Kidney epithelial cell (primary cell): ENCODE results near the gene LAMB3. TPM values are rescaled to one million over a fixed set of nuclear protein-coding genes. Genes with fewer than 3 reads are reported as not detected.

Experiments
- DNase-seq: peaks from one replicate; pipeline ENCODE4 v3.0.0-alpha.2; 2010; ENCODE audit warnings: low read depth
- H3K27me3 ChIP-seq: 2 replicates; pipeline ENCODE4 v1.6.0; 2011; ENCODE audit warnings: low read length; ENCODE audit not compliant: control insufficient read depth, insufficient read depth
- H3K36me3 ChIP-seq: 2 replicates; pipeline ENCODE4 v1.5.1; 2011; ENCODE audit warnings: low read length; ENCODE audit not compliant: control insufficient read depth, insufficient read depth
- H3K4me3 ChIP-seq: 2 replicates; pipeline ENCODE4 v1.5.1; 2011; ENCODE audit warnings: low read depth, mild to moderate bottlenecking, control low read depth, low read length
- total RNA-seq: library from RNA; depleted of rRNA; stranded (reverse); fragments of >200 nt; gene quantifications from 2 replicates; pipeline ENCODE4 v1.2.3, GENCODE V29; 2015
- TF ChIP-seq, protein P1 (sequence below): IDR thresholded peaks from 2 replicates; pipeline ENCODE4 v1.5.1; 2011; ENCODE audit warnings: mild to moderate bottlenecking, moderate library complexity, low read length, control low read depth, inconsistent platforms; ENCODE audit not compliant: insufficient read depth, poor library complexity, severe bottlenecking

The LAMB3 gene
- total RNA-seq, 1 donor from 2014 or later, result 343 TPM

DNA sequence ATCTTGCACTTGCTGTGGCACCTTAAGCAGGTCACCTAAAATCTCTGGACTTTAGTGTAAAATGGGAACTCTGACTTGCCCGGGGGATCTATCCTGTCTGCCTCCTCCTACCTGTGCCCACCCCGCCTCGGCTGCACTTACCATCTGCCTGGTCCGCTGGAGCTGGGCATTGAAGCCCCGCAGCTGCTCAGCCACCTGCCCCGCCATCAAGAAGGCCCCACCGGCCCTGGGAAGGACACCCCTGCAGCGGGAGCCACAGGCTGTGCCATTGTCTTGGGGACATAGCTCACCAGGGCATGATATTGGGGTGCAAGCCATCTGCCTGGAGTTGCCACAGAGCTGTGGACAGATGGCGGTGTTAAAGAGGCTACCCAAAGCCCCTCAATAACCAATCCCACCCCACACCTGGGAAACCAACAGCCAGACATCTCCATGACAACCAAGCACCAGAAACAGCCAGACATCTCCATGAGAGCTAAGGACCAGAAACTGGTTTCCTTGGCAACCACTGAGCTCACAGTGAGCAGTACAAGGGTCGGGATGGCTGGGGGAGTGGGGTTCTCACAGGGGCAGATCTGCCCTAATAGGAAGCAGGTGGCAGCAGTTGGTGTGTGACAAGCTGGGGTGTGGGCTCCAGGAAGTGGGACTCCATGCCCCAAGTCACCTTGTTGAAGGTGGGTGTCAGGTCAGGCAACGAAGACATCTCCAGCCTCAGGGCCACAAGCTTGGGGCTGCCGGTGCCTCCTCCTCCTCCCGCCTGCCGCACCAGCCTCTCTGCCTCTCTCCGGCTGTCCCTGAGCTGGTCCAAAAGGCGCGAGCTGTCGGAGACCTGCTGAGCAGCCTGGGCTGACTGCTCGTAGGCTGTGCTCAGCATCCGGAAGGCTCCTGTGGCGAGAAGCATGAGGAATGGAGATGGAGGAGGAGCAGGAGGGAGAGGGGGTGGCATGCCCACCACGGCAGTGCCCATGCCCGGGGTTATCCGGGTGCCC is 29.1 kb downstream of the LAMB3 start:
- no peaks in the 10 kb centered on the region for H3K36me3 ChIP-seq
- TF ChIP-seq, protein P1, sequence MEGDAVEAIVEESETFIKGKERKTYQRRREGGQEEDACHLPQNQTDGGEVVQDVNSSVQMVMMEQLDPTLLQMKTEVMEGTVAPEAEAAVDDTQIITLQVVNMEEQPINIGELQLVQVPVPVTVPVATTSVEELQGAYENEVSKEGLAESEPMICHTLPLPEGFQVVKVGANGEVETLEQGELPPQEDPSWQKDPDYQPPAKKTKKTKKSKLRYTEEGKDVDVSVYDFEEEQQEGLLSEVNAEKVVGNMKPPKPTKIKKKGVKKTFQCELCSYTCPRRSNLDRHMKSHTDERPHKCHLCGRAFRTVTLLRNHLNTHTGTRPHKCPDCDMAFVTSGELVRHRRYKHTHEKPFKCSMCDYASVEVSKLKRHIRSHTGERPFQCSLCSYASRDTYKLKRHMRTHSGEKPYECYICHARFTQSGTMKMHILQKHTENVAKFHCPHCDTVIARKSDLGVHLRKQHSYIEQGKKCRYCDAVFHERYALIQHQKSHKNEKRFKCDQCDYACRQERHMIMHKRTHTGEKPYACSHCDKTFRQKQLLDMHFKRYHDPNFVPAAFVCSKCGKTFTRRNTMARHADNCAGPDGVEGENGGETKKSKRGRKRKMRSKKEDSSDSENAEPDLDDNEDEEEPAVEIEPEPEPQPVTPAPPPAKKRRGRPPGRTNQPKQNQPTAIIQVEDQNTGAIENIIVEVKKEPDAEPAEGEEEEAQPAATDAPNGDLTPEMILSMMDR, result no peak

GRCh38 chr1:209621741-209622655 is 30.2 kb downstream of the LAMB3 start:
- H3K4me3 ChIP-seq, result no peak overlapping the region
- H3K36me3 ChIP-seq, result no peaks in the 10 kb centered on the region
- no peak for DNase-seq

More for the DNA sequence above, 29.1 kb downstream of the LAMB3 start:
- DNase-seq, result no peak
- Histone ChIP-seq H3K4me3 (no peak overlapping the region), H3K27me3 (no peaks in the 10 kb centered on the region)

GRCh38 chr1:209621286-209621685 is 30.9 kb downstream of the LAMB3 start:
- Histone ChIP-seq H3K4me3 (no peak overlapping the region), H3K27me3 (no peaks in the 10 kb centered on the region), H3K36me3 (no peaks in the 10 kb centered on the region)
- TF ChIP-seq, protein P1, result no peak
- DNase-seq, result no peak

More at GRCh38 chr1:209621741-209622655, 30.2 kb downstream of the LAMB3 start:
- H3K27me3 ChIP-seq, result no peaks in the 10 kb centered on the region
- TF ChIP-seq, protein P1, result no peak

GRCh38 chr1:209620487-209620884 is 31.7 kb downstream of the LAMB3 start:
- no peak for DNase-seq
- TF ChIP-seq, protein P1, result no peak
- H3K4me3 ChIP-seq, result no peak overlapping the region
- no peaks in the 10 kb centered on the region for H3K36me3 ChIP-seq
- no peaks in the 10 kb centered on the region for H3K27me3 ChIP-seq

DNA sequence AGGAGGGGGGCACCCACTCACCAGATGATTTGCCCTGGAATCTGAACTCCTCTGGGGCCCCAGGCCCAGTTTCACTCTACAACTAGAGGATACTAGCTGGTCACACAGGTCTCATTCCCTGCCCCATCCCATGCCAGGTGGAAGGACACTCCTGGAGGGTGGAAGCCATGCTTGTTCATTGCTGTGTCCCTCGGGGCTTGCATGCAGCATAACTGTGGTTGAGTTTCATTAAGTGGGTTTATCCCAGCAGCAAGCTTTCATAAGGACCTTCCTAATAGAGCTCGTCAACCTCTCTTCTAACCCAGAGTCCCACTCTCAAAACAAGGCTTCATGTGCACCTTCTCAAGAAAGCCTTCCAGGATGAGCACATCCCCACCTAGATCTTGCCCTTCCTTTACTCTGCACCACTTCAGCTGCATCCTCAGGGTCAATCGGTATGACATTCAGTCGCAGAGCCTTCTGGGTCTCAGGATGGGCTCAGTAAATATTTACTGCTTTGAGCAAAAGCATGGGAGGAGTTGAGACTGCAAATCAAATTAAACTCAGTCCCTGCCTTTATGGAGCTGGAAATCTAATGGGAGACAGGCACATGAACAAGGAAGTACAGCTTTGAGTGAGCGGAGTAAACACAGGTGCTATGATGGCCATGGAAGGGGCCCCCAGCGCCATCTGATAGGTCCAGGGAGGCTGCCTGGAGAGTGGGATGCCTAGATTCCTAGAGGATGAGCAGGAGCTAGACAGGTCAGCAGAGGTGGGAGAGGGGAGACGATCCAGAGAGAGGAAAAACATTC is 32.3 kb downstream of the LAMB3 start:
- Histone ChIP-seq H3K4me3 (no peak overlapping the region), H3K36me3 (no peaks in the 10 kb centered on the region), H3K27me3 (no peaks in the 10 kb centered on the region)
- TF ChIP-seq, protein P1, result no peak
- no peak for DNase-seq
